ENCODE measurements around the gene SLC35G3. TPM values are rescaled to one million over a fixed set of nuclear protein-coding genes. Genes with fewer than 3 reads are reported as not detected.
"Not testable (repeated sequence)": the region's sequence is repeated elsewhere in the genome, so short reads cannot be mapped to it uniquely, and the experiment has no call there.

SLC35G3 gene
- total RNA-seq, 1 donor from 2014 or later: not detected

DNA sequence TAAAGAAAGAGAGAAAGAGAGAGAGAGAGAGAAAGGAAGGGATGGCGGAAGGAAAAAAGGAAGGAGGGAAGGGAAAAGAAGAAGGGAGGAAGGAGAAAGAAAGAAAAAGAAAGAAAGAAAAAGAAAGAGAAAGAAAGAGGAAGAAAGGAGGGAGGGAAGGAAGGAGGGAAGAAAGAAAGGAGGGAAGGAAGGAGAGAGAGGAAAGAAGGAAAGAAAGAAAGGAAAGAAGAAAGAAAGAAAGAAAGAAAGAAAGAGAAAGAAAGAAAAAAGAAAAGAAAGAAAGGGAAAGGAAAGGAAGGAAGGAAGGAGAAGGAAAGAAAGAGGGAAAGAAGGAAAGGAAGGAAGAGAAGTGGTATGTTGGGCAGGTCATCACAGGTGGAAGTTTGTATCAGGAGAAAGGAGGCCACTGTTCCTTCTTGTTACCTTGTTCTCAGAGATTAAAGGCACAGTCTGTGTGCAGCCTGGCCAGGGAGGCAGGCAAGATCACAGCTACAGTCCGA lies 19.3 kb downstream of the SLC35G3 start:
- Mint-ChIP-seq H3K9me3 (peaks cover 4% of the 10 kb centered on the region), H3K36me3 (no peaks in the 10 kb centered on the region), H3K27ac (no peak overlapping the region), H3K4me1 (no peaks in the 10 kb centered on the region), H3K4me3 (no peak overlapping the region), H3K27me3 (ENCODE audit: low read depth) (peaks cover 16% of the 10 kb centered on the region)
- TF ChIP-seq, protein P1, sequence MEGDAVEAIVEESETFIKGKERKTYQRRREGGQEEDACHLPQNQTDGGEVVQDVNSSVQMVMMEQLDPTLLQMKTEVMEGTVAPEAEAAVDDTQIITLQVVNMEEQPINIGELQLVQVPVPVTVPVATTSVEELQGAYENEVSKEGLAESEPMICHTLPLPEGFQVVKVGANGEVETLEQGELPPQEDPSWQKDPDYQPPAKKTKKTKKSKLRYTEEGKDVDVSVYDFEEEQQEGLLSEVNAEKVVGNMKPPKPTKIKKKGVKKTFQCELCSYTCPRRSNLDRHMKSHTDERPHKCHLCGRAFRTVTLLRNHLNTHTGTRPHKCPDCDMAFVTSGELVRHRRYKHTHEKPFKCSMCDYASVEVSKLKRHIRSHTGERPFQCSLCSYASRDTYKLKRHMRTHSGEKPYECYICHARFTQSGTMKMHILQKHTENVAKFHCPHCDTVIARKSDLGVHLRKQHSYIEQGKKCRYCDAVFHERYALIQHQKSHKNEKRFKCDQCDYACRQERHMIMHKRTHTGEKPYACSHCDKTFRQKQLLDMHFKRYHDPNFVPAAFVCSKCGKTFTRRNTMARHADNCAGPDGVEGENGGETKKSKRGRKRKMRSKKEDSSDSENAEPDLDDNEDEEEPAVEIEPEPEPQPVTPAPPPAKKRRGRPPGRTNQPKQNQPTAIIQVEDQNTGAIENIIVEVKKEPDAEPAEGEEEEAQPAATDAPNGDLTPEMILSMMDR (IDR thresholded peaks at IDR 0.05; ENCODE audit: unreplicated experiment): no peak
- DNase-seq (ENCODE audit: low spot score in 2 of 2, unreplicated experiment in 2 of 2): no peak

DNA sequence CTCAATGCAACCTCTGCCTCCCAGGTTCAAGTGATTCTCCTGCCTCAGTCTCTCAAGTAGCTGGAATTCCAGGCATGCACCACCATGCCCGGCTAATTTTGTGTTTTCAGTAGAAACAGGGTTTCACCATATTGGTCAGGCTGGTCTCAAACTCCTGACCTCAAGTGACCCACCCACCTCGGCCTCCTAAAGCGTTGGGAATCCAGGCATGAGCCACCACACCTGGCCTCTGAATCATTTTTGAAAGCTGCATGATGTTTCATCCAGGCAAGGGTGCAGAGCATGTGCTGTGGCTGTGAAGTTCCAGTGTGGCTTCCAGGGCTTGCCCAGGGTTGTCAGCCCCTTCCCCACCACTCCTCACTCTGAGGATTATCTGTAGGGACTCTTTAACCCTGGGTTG lies 21.9 kb downstream of the SLC35G3 start:
- peaks cover 13% of the 10 kb centered on the region for H3K27me3 Mint-ChIP-seq (ENCODE audit: low read depth)
- not testable (repeated sequence) for H3K4me3 Mint-ChIP-seq; DNase-seq (ENCODE audit: low spot score in 2 of 2, unreplicated experiment in 2 of 2); H3K36me3 Mint-ChIP-seq; H3K27ac Mint-ChIP-seq; H3K9me3 Mint-ChIP-seq; H3K4me1 Mint-ChIP-seq

DNA sequence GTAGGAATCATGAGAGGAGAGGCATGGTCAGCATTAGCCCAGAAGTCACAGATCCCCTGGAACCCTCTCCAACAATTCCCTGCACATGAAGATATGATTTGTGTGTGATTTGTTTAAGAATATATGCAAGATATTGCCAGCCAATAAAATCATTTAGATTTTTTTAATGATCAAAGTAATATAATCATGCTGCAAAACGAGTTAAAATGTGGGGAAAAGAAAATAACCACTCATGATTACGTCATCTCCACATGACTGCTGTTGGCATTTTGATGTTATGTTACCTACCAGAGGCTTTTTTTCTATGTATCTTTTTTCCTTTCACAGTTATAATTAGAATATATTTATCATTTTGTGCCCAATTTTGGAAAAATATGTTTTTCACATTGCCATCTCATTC lies 22.4 kb downstream of the SLC35G3 start:
- Mint-ChIP-seq H3K4me1 (no peaks in the 10 kb centered on the region), H3K36me3 (no peaks in the 10 kb centered on the region)
- TF ChIP-seq, protein P1 (IDR thresholded peaks at IDR 0.05; ENCODE audit: unreplicated experiment): no peak

GRCh38 chr17:35170968-35171771 lies 23.0 kb downstream of the SLC35G3 start:
- DNase-seq (ENCODE audit: low spot score in 2 of 2, unreplicated experiment in 2 of 2): no peak
- Mint-ChIP-seq H3K36me3 (no peaks in the 10 kb centered on the region), H3K27me3 (ENCODE audit: low read depth) (peaks cover 12% of the 10 kb centered on the region), H3K4me3 (no peak overlapping the region), H3K27ac (no peak overlapping the region), H3K4me1 (peaks cover 2% of the 10 kb centered on the region), H3K9me3 (no peaks in the 10 kb centered on the region)
- TF ChIP-seq, protein P1 (IDR thresholded peaks at IDR 0.05; ENCODE audit: unreplicated experiment): no peak

More for the DNA sequence above, 22.4 kb downstream of the SLC35G3 start:
- Mint-ChIP-seq H3K27ac (no peak overlapping the region), H3K27me3 (ENCODE audit: low read depth) (peaks cover 13% of the 10 kb centered on the region), H3K4me3 (no peak overlapping the region), H3K9me3 (no peaks in the 10 kb centered on the region)
- DNase-seq (ENCODE audit: low spot score in 2 of 2, unreplicated experiment in 2 of 2): no peak

DNA sequence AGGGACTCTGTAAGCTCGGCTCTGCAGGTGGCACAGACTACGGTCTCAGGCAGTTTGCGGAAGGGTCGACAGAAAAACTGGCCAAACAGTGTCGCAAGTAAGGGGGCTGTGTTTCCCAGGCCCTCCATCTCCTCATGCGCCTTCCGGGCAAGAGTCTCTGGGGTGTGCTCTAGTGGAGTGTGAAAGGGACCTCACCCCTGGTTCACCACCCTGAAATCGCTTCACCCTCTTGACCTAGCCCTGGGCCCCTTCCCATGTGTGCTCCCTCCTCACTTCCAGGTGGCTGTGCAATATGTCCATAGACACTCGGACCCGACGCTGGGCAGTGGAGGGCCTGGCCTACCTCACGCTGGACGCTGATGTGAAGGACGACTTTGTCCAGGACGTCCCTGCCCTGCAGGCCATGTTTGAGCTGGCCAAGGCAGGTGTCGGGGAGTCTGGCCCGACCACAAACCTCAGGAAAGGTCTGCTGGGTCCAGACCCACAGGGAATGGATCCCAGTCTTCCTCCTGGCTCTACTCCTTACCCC lies 24.3 kb downstream of the SLC35G3 start:
- TF ChIP-seq, protein P1 (IDR thresholded peaks at IDR 0.05; ENCODE audit: unreplicated experiment): no peak
- H3K27me3 Mint-ChIP-seq (ENCODE audit: low read depth): peaks cover 6% of the 10 kb centered on the region
- H3K9me3 Mint-ChIP-seq: no peaks in the 10 kb centered on the region
- DNase-seq (ENCODE audit: low spot score in 2 of 2, unreplicated experiment in 2 of 2): no peak
- no peaks in the 10 kb centered on the region for H3K36me3 Mint-ChIP-seq
- peaks cover 3% of the 10 kb centered on the region for H3K4me1 Mint-ChIP-seq
- H3K4me3 Mint-ChIP-seq: no peak overlapping the region
- H3K27ac Mint-ChIP-seq: no peak overlapping the region

- H3K4me1 Mint-ChIP-seq: peaks cover 3% of the 10 kb centered on the region
- H3K4me3 Mint-ChIP-seq: no peak overlapping the region
- TF ChIP-seq, protein P1 (IDR thresholded peaks at IDR 0.05; ENCODE audit: unreplicated experiment): no peak
- no peaks in the 10 kb centered on the region for H3K9me3 Mint-ChIP-seq
- H3K27me3 Mint-ChIP-seq (ENCODE audit: low read depth): peaks cover 8% of the 10 kb centered on the region
- no peaks in the 10 kb centered on the region for H3K36me3 Mint-ChIP-seq
- no peak for DNase-seq (ENCODE audit: low spot score in 2 of 2, unreplicated experiment in 2 of 2)
- no peak overlapping the region for H3K27ac Mint-ChIP-seq
Observed at GRCh38 chr17:35167666-35168065, 26.5 kb downstream of the SLC35G3 start.
